GM19324 (cell line): ENCODE measurements around the gene CEMIP2.

Experiments used
- ATAC-seq: cut with Tn5 transposase; IDR thresholded peaks from one replicate; pipeline ENCODE4 v1.9.1; 2021; ENCODE audit warnings: mild to moderate bottlenecking, moderate library complexity; ENCODE audit not compliant: unreplicated experiment, low FRiP score

Gene CEMIP2

GRCh38 chr9:71656496-71656895 lies 111.8 kb downstream of the CEMIP2 start:
- no peak for ATAC-seq

DNA sequence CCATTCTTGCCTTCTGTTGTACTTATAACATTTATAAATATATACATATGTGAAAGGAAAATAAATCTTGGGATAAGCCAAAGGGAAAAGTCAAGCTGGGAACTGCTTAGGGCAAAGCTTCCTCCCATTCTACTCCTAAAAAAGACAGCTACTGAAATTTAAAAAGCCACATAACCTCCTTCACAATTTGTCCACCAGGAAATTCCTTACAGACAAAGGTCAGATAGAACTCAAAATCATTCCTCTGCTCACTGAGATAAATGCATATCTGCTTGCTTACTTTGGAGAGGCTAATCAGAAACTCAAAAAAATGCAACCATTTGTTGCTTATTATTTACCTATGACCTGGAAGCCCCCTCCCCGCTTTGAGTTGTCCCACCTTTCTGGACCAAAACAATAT lies 112.5 kb downstream of the CEMIP2 start:
- no peak for ATAC-seq

DNA sequence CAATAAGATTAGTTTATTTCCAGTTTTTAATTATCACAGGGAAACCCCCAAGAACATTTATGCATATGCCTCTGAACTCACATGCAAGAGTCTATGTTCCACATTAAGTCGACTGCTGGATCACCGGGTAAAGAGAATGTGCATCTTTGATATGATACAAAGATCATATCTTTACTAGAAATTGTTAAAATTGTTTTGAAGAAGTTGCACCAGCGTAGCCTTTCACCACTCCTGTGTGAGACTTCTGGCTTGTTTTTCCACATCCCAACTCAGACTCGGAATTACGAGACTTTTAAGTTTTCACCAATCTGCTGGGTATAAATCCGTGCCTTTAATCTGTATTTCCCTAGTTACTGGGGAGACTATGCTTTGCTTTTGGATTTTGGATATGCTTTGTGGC lies 113.2 kb downstream of the CEMIP2 start:
- ATAC-seq, result no peak

- no peak for ATAC-seq
Observed at GRCh38 chr9:71652480-71652879, 115.8 kb downstream of the CEMIP2 start.

- no peak for ATAC-seq
Observed at GRCh38 chr9:71648453-71648852, 119.9 kb downstream of the CEMIP2 start.

DNA sequence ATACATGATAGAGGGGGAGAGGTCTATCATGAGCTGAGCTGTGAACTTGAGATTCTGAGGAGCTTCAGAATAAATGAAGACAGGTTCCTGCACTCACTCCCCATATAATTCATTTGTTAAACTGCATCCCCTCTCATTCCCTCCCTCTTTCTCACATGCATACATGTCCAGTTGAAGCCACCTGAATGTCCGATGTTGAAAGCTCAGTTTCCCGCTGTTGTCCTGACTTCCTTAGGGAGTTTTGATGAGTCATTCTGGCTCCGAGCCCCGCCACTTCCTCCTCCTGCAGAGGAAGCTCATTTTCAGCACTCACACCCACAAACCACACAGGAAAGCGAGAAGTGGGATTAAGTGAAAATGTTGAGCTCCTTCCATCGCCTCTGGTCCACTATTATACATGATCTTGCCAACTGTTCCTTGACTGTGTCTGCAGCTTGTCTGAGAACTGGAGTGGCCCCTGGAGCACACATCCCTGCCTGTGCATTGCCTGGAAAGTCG lies 121.2 kb downstream of the CEMIP2 start:
- no peak for ATAC-seq

DNA sequence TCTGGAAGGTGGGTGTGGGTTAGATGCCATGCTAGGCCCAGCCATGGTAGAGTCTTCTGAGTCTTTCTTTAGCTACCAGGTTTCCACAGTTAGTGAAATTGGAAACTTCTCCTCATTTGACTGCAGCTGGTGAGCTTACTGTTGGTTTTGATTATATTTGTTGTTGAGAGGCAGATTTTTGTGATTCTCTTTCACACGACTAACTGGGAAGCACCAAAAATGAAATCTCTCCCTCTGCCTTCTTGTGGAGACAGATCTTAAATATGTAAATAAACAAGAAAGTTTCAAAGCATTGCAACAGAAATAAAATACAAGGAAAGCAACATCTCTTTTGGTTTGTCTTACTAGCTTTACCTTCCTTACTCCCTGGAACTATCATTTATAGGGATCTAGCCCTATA lies 122.2 kb downstream of the CEMIP2 start:
- ATAC-seq, result no peak

DNA sequence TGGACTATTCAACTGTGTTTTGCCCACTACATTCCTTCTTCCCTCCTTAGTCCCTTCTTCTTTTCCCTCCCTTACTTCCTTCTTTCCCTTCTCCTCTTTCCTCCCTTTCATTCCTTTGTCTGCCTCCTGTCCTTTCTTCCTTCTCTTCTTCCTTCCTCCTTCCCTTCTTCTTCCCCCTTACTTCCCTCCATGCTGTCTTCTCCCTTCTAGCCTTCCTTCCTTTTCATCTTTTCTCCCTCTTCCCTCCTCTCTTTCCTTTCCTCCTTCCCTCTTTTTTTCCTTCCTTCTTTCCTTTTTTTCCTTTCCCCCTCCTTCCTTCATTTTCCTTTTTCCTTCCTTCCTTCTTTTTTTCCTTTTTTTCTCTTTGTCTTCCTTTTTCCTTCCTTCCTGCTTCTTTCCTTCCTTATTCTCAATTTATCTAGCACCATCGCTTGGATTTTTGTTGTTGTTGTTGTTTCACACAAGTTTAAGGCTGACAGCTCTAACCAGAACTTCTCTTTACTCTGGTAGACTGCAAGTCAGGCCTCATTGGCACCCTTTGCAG lies 123.4 kb downstream of the CEMIP2 start:
- no peak for ATAC-seq

- ATAC-seq, result no peak
Observed at GRCh38 chr9:71643330-71643729, 125.0 kb downstream of the CEMIP2 start.

DNA sequence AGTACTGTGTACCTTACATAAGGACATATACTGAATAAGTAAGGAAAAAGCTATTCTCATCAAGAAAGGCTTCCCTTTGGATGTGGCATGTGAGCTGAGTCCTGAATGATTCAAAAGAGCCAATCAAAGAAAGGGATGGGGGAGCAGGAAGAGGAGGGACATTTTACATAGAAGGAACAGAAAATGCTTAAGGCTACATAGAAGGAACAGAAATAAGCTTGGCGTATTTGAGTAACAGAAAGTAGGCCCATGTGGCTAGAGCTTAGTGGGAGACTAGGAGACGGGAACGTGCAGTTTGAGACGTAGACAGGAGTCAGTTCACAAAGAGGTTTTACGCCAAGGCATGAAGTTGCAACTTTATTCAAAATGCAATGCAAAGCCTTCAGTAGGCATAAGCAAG lies 126.3 kb downstream of the CEMIP2 start:
- no peak for ATAC-seq

GRCh38 chr9:71638627-71639026 lies 129.7 kb downstream of the CEMIP2 start:
- no peak for ATAC-seq

- no peak for ATAC-seq
Observed at GRCh38 chr9:71637926-71638325, 130.4 kb downstream of the CEMIP2 start.

DNA sequence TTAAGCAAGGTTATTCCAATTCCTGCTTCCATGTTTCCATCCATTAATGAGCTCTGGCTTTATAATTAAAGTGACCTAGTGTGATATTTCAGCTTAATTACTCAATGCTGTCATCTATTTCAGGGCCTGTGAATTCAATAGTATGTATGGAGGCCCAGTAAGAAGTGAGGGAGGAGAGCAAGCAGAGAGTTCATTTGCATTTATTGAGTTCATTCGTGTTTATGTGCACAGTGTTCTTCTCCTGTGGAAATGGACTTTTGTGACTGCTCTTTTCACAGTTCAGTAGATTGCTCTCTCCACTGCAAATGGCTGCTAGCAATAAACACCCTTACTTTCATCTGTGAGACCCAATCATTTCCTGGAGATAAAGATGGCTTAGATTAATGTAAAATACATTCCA lies 130.9 kb downstream of the CEMIP2 start:
- no peak for ATAC-seq

GRCh38 chr9:71636143-71636839 lies 132.0 kb downstream of the CEMIP2 start:
- no peak for ATAC-seq

GRCh38 chr9:71634752-71635151 lies 133.6 kb downstream of the CEMIP2 start:
- ATAC-seq, result no peak
